NCI-H146 treated with DMSO at 0.1 percent for 48 hours (cell line): ENCODE results near the gene RNGTT.
"Not testable (repeated sequence)": the region's sequence is repeated elsewhere in the genome, so short reads cannot be mapped to it uniquely, and the experiment has no call there.

ENCODE experiments used
- DNase-seq: peaks from one replicate; lab custom pipeline; 2025; ENCODE audit not compliant: unreplicated experiment; lab: John Stamatoyannopoulos, UW

Gene RNGTT

GRCh38 chr6:88741939-88742338 is 221.5 kb downstream of the RNGTT start:
- DNase-seq = no peak

GRCh38 chr6:88741071-88741470 is 222.3 kb downstream of the RNGTT start:
- no peak for DNase-seq

- no peak for DNase-seq
These were observed 228.9 kb downstream of the RNGTT start for GRCh38 chr6:88734544-88734943.

- DNase-seq = no peak
These were observed 232.8 kb downstream of the RNGTT start for GRCh38 chr6:88730611-88731011.

GRCh38 chr6:88728756-88729155 is 234.7 kb downstream of the RNGTT start:
- no peak for DNase-seq

- DNase-seq = not testable (repeated sequence)
These were observed 237.0 kb downstream of the RNGTT start for GRCh38 chr6:88726409-88726808.

GRCh38 chr6:88725111-88725975 is 238.1 kb downstream of the RNGTT start:
- no peak for DNase-seq

GRCh38 chr6:88722686-88723085 is 240.7 kb downstream of the RNGTT start:
- DNase-seq = no peak

GRCh38 chr6:88716399-88716798 is 247.0 kb downstream of the RNGTT start:
- DNase-seq = not testable (repeated sequence)

GRCh38 chr6:88712243-88712936 is 251.0 kb downstream of the RNGTT start:
- no peak for DNase-seq

GRCh38 chr6:88709819-88710246 is 253.6 kb downstream of the RNGTT start:
- no peak for DNase-seq

- no peak for DNase-seq
These were observed 255.1 kb downstream of the RNGTT start for GRCh38 chr6:88708197-88708744.

GRCh38 chr6:88705601-88706000 is 257.8 kb downstream of the RNGTT start:
- DNase-seq = no peak

GRCh38 chr6:88704980-88705379 is 258.4 kb downstream of the RNGTT start:
- DNase-seq = no peak

- DNase-seq = no peak
These were observed 260.4 kb downstream of the RNGTT start for GRCh38 chr6:88702956-88703556.

GRCh38 chr6:88698661-88699060 is 264.8 kb downstream of the RNGTT start:
- no peak for DNase-seq

- DNase-seq = no peak
These were observed 267.5 kb downstream of the RNGTT start for GRCh38 chr6:88695937-88696336.

- no peak for DNase-seq
These were observed 279.7 kb downstream of the RNGTT start for GRCh38 chr6:88683734-88684133.

- no peak for DNase-seq
These were observed 282.8 kb downstream of the RNGTT start for GRCh38 chr6:88680654-88681053.

- DNase-seq = no peak
These were observed 283.6 kb downstream of the RNGTT start for GRCh38 chr6:88679841-88680240.

- DNase-seq = no peak
These were observed 286.1 kb downstream of the RNGTT start for GRCh38 chr6:88677356-88677755.

- DNase-seq = no peak
These were observed 291.8 kb downstream of the RNGTT start for GRCh38 chr6:88671624-88672023.
